Effector CD8-positive, alpha-beta T cell (primary cell): Measurements from ENCODE around the gene CCDC117.
"Not testable (repeated sequence)": the region's sequence is repeated elsewhere in the genome, so short reads cannot be mapped to it uniquely, and the experiment has no call there.

Source experiments
- DNase-seq: peaks from one replicate; lab custom pipeline; 2025; lab: John Stamatoyannopoulos, UW

CCDC117 gene

GRCh38 chr22:28801845-28802594, 29.5 kb downstream of the CCDC117 start:
- no peak for DNase-seq

- DNase-seq, result no peak
Observed at GRCh38 chr22:28802595-28803123, 30.2 kb downstream of the CCDC117 start.

GRCh38 chr22:28805426-28805825, 32.9 kb downstream of the CCDC117 start:
- not testable (repeated sequence) for DNase-seq

- DNase-seq, result no peak
Observed at GRCh38 chr22:28808716-28809355, 36.3 kb downstream of the CCDC117 start.

- DNase-seq, result peak; percentile 7
Observed at GRCh38 chr22:28810821-28811491, 38.5 kb downstream of the CCDC117 start.

- DNase-seq, result no peak
Observed at GRCh38 chr22:28812516-28812915, 40.0 kb downstream of the CCDC117 start.

- DNase-seq, result no peak
Observed at GRCh38 chr22:28813772-28814518, 41.5 kb downstream of the CCDC117 start.

- DNase-seq, result no peak
Observed at GRCh38 chr22:28815111-28815510, 42.6 kb downstream of the CCDC117 start.

- DNase-seq, result no peak
Observed at GRCh38 chr22:28815729-28816128, 43.2 kb downstream of the CCDC117 start.

- DNase-seq, result no peak
Observed at GRCh38 chr22:28817064-28817463, 44.6 kb downstream of the CCDC117 start.

GRCh38 chr22:28817919-28818859, 45.7 kb downstream of the CCDC117 start:
- DNase-seq, result no peak

- DNase-seq, result no peak
Observed at GRCh38 chr22:28819253-28820096, 47.0 kb downstream of the CCDC117 start.

- no peak for DNase-seq
Observed at GRCh38 chr22:28820885-28821284, 48.4 kb downstream of the CCDC117 start.

GRCh38 chr22:28821452-28821851, 49.0 kb downstream of the CCDC117 start:
- DNase-seq, result no peak

GRCh38 chr22:28822930-28823551, 50.5 kb downstream of the CCDC117 start:
- peak; percentile 5 for DNase-seq

GRCh38 chr22:28824455-28824854, 52.0 kb downstream of the CCDC117 start:
- not testable (repeated sequence) for DNase-seq

- DNase-seq, result not testable (repeated sequence)
Observed at GRCh38 chr22:28826430-28826829, 53.9 kb downstream of the CCDC117 start.

GRCh38 chr22:28826921-28827320, 54.4 kb downstream of the CCDC117 start:
- DNase-seq, result no peak
